Progenitor cell of endocrine pancreas (in vitro differentiated cells): ENCODE measurements around the gene LRRK2. TPM values are rescaled to one million over a fixed set of nuclear protein-coding genes. Genes with fewer than 3 reads are reported as not detected.
A peak's percentile ranks its signal among the peaks of the same experiment; 100 is the strongest.

Source experiments
- DNase-seq: peaks from one replicate; pipeline ENCODE4 v3.0.0; 2021; ENCODE audit warnings: low spot score; ENCODE audit not compliant: unreplicated experiment
- H3K27ac Mint-ChIP-seq: 2 replicates; pipeline ENCODE4 v1.8.0; 2021; ENCODE audit warnings: mild to moderate bottlenecking, moderate library complexity, mixed read lengths
- H3K27me3 Mint-ChIP-seq: 2 replicates; pipeline ENCODE4 v1.8.0; 2021; ENCODE audit warnings: mixed read lengths
- H3K36me3 Mint-ChIP-seq: 2 replicates; pipeline ENCODE4 v1.8.0; 2022; ENCODE audit warnings: mixed read lengths; ENCODE audit not compliant: insufficient read depth
- H3K4me1 Mint-ChIP-seq: 2 replicates; pipeline ENCODE4 v1.8.0; 2021; ENCODE audit warnings: low read depth, mixed read lengths
- H3K4me3 Mint-ChIP-seq: 2 replicates; pipeline ENCODE4 v1.8.0; 2021; ENCODE audit warnings: low read depth, mild to moderate bottlenecking, moderate library complexity, mixed read lengths
- H3K9me3 Mint-ChIP-seq: 2 replicates; pipeline ENCODE4 v1.8.0; 2021; ENCODE audit warnings: low read depth, mixed read lengths
- long read RNA-seq: library from polyadenylated mRNA; unstranded; transcript quantifications from one replicate; pipeline ENCODE4 v2.0.0, GENCODE V29; 2020
- total RNA-seq: library from RNA; stranded (reverse); gene quantifications from 2 replicates; pipeline ENCODE4 v1.2.1, GENCODE V29; 2021
- TF ChIP-seq, protein P1 (sequence below): fragments of 200-600 bp; sonication (generic); IDR thresholded peaks from one replicate; pipeline ENCODE4 v1.5.0; 2021; ENCODE audit warnings: antibody characterized with exemption, mild to moderate bottlenecking; ENCODE audit not compliant: unreplicated experiment

The LRRK2 gene
- total RNA-seq, result 0.49 and 0.72 TPM in 2 replicates
- long read RNA-seq, partial matches to known transcripts, result 0 of 2 reads
- long read RNA-seq, other reads (novel, unspliced or antisense), result 2 of 2 reads

DNA sequence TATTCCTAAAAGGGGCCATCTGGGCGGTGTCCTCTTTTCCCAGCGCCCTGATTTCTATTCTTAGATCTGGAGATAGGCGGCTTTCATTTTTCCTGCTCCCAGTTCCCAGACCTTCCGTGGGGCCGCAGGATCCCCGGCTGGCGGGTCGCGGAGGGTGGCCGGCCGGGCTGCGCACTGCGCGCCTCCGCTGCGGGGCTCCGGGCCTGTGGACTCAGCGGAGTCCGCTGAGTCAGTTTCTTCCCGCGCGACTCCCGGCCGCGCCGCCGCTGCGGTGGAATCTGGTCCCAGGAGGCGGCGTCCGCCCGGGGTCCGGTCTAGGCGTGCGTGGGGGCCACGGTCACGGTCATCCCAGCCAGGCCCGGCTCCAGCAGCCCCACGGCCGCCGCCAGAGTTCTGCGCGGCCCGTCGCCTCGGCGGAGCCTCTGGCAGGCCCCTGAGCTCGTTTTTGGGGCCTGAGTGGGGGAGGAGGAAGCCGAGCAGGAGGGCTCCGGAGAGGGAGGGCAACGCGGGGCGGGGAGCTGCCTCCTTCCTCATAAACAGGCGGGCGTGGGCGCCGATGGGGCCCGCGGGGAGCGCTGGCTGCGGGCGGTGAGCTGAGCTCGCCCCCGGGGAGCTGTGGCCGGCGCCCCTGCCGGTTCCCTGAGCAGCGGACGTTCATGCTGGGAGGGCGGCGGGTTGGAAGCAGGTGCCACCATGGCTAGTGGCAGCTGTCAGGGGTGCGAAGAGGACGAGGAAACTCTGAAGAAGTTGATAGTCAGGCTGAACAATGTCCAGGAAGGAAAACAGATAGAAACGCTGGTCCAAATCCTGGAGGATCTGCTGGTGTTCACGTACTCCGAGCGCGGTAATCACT lies at the start of gene LRRK2:
LRRK2 (plus strand) TSS at position 559 of the 853 bp plus-strand sequence; CDS start at position 694, 135 bp downstream.
- Mint-ChIP-seq H3K27me3 (peaks cover 36% of the 10 kb centered on the region), H3K9me3 (no peaks in the 10 kb centered on the region), H3K27ac (no peak within 1 kb of the TSS), H3K4me3 (peak within 1 kb of the TSS; percentile 76), H3K36me3 (no peaks in the 10 kb centered on the region), H3K4me1 (peaks cover 5% of the 10 kb centered on the region)
- TF ChIP-seq, protein P1, sequence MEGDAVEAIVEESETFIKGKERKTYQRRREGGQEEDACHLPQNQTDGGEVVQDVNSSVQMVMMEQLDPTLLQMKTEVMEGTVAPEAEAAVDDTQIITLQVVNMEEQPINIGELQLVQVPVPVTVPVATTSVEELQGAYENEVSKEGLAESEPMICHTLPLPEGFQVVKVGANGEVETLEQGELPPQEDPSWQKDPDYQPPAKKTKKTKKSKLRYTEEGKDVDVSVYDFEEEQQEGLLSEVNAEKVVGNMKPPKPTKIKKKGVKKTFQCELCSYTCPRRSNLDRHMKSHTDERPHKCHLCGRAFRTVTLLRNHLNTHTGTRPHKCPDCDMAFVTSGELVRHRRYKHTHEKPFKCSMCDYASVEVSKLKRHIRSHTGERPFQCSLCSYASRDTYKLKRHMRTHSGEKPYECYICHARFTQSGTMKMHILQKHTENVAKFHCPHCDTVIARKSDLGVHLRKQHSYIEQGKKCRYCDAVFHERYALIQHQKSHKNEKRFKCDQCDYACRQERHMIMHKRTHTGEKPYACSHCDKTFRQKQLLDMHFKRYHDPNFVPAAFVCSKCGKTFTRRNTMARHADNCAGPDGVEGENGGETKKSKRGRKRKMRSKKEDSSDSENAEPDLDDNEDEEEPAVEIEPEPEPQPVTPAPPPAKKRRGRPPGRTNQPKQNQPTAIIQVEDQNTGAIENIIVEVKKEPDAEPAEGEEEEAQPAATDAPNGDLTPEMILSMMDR, result no peak
- DNase-seq, result peak; percentile 45

DNA sequence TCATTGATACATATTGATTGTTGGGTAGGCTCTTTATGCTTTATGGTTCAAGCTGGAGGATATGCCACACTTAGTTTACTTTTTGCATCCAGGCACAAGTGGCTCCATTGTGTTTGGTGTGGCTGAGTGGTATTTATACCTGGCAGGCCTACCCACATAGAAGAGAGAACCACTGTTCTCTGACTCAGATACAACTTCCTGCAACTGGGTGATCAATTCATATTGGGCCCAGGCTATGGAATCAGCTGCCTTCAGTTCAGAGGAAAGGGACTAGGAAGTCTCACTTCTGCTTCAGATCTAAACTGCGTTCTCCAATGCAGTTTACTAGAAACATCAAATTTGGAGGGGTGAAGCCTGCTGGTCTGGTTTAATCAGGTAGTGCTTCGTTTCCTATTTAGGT lies 49.8 kb upstream of the LRRK2 start:
- Mint-ChIP-seq H3K4me3 (no peak overlapping the region), H3K4me1 (no peaks in the 10 kb centered on the region), H3K9me3 (no peaks in the 10 kb centered on the region), H3K36me3 (no peaks in the 10 kb centered on the region), H3K27ac (no peak overlapping the region), H3K27me3 (no peaks in the 10 kb centered on the region)
- DNase-seq, result no peak
- TF ChIP-seq, protein P1, result no peak

DNA sequence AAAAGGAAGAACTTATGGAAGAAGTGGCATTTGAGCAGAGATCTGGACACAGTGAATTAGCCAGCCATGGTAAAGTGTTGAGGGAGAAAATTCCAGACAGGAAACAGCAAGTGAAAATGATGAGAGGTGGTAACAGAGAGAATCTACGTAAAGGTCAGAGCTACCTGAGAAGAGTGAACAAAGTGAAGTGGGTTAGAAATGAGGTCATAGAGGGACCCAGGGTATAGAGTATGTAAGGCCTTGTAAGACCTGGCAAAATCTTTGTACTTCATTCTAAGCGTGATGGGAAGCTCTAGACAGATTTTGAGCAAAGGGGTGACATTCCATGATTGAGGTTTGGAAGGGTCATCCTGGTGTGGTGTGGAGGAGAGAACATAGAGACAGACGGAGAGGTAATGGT lies 49.3 kb upstream of the LRRK2 start:
- no peaks in the 10 kb centered on the region for H3K4me1 Mint-ChIP-seq
- no peak overlapping the region for H3K27ac Mint-ChIP-seq
- H3K27me3 Mint-ChIP-seq, result no peaks in the 10 kb centered on the region
- DNase-seq, result no peak
- no peak overlapping the region for H3K4me3 Mint-ChIP-seq
- peaks cover 4% of the 10 kb centered on the region for H3K9me3 Mint-ChIP-seq
- TF ChIP-seq, protein P1, result no peak
- H3K36me3 Mint-ChIP-seq, result peaks cover 2% of the 10 kb centered on the region

DNA sequence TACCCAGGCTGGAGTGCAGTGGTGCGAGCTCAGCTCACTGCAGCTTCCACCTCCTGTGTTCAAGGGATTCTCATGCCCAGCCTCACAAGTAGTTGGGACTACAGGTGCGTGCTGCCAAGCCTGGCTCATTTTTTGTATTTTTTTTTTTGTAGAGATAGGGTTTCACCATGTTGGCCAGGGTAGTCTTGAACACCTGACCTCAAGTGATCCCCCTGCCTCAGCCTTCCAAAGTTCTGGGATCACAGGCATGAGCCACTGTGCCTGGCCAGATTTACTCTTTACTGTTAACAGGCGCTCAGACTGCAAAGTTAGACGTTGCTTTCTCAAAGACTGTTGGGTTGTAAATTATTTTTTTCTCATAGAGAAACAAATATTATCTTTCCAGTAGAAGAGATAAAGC lies 46.1 kb upstream of the LRRK2 start:
- Mint-ChIP-seq H3K27ac (no peak overlapping the region), H3K4me1 (no peaks in the 10 kb centered on the region), H3K27me3 (no peaks in the 10 kb centered on the region), H3K4me3 (no peak overlapping the region), H3K9me3 (peaks cover 4% of the 10 kb centered on the region), H3K36me3 (peaks cover 2% of the 10 kb centered on the region)
- DNase-seq, result no peak
- TF ChIP-seq, protein P1, result no peak

DNA sequence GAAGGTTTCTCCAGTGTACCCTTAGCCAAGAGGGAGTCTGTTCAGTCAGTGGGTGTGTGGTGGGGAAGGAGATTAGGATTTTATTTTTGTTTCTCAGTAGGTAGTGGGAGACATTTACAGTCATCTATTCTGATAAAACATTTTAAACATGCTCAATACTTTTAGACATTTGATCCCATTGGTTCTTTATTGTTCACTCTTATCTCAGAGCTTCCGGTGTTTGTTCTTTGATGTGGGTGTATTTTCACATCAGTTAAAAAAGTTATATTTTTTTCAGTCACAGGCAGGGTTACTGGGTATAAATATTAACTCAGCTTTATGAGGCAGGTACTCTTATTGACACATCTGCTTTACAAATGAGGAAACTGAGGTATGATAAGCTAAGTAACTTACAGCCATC lies 43.3 kb upstream of the LRRK2 start:
- H3K36me3 Mint-ChIP-seq, result peaks cover 2% of the 10 kb centered on the region
- H3K27ac Mint-ChIP-seq, result no peak overlapping the region
- H3K27me3 Mint-ChIP-seq, result no peaks in the 10 kb centered on the region
- DNase-seq, result no peak
- H3K4me3 Mint-ChIP-seq, result no peak overlapping the region
- peaks cover 4% of the 10 kb centered on the region for H3K9me3 Mint-ChIP-seq
- H3K4me1 Mint-ChIP-seq, result no peaks in the 10 kb centered on the region
- TF ChIP-seq, protein P1, result no peak
